Stimulated activated CD4-positive, alpha-beta T cell treated with anti-CD3 and anti-CD28 coated beads, Interleukin-15, amount 100 ng/mL, for 1 hour (primary cell): ENCODE measurements around the gene CSPG5.

ENCODE experiments used
- DNase-seq, 2 donors: peaks; one replicate each; pipeline ENCODE4 v3.0.0-alpha.2; 2020; ENCODE audit warnings: low read depth in 1 of 2, low spot score in 1 of 2

The CSPG5 gene

GRCh38 chr3:47578691-47579632 is at the start of gene CSPG5:
Gene CSPG5 (minus strand): TSS chr3:47578865. CDS start chr3:47578693, 172 bp downstream.
- peak in 1 of 2 donors; percentile 10 for DNase-seq

- no peak for DNase-seq
These were observed 49.8 kb upstream of the CSPG5 start for GRCh38 chr3:47628426-47628825.

GRCh38 chr3:47622671-47623461 is 44.2 kb upstream of the CSPG5 start:
- no peak for DNase-seq

- DNase-seq = no peak
These were observed 38.7 kb upstream of the CSPG5 start for GRCh38 chr3:47617086-47618010.

- no peak for DNase-seq
These were observed 36.1 kb upstream of the CSPG5 start for GRCh38 chr3:47614788-47615187.

- no peak for DNase-seq
These were observed 35.1 kb upstream of the CSPG5 start for GRCh38 chr3:47613722-47614121.

- no peak for DNase-seq
These were observed 34.2 kb upstream of the CSPG5 start for GRCh38 chr3:47612879-47613278.

- no peak for DNase-seq
These were observed 33.5 kb upstream of the CSPG5 start for GRCh38 chr3:47612178-47612577.

GRCh38 chr3:47611576-47611975 is 32.9 kb upstream of the CSPG5 start:
- DNase-seq = no peak

- DNase-seq = no peak
These were observed 31.9 kb upstream of the CSPG5 start for GRCh38 chr3:47610583-47610982.

GRCh38 chr3:47607335-47607734 is 28.7 kb upstream of the CSPG5 start:
- no peak for DNase-seq

GRCh38 chr3:47606165-47606564 is 27.5 kb upstream of the CSPG5 start:
- no peak for DNase-seq

GRCh38 chr3:47605652-47606051 is 27.0 kb upstream of the CSPG5 start:
- DNase-seq = no peak

GRCh38 chr3:47604145-47604544 is 25.5 kb upstream of the CSPG5 start:
- DNase-seq = no peak

GRCh38 chr3:47603332-47603731 is 24.7 kb upstream of the CSPG5 start:
- DNase-seq = no peak

- no peak for DNase-seq
These were observed 22.6 kb upstream of the CSPG5 start for GRCh38 chr3:47601281-47601680.

GRCh38 chr3:47594792-47595191 is 16.1 kb upstream of the CSPG5 start:
- DNase-seq = no peak

- DNase-seq = no peak
These were observed 13.6 kb upstream of the CSPG5 start for GRCh38 chr3:47592066-47592795.

- DNase-seq = no peak
These were observed 11.6 kb upstream of the CSPG5 start for GRCh38 chr3:47590216-47590615.

GRCh38 chr3:47588587-47588986 is 9.9 kb upstream of the CSPG5 start:
- DNase-seq = no peak
